ENCODE measurements around the gene MYBL2.
A peak's percentile ranks its signal among the peaks of the same experiment; 100 is the strongest.

The MYBL2 gene

GRCh38 chr20:43681991-43682410 lies 15.1 kb downstream of the MYBL2 start:
- in situ Hi-C loops (cut with MboI; ENCODE audit: low sequenced_read_pairs, unreplicated experiment): loop anchor here (25.0 kb wide), 1 partner anchor 145 kb away; no protein-coding TSS in a partner anchor
- TF ChIP-seq CTCF (IDR thresholded peaks at IDR 0.05; ENCODE audit: borderline replicate concordance, control extremely low read depth, extremely low read depth, insufficient read depth, missing control alignments): no peak
- peak; percentile 81 for DNase-seq (ENCODE audit: low spot score)

GRCh38 chr20:43682446-43682845 lies 15.5 kb downstream of the MYBL2 start:
- in situ Hi-C loops (cut with MboI; ENCODE audit: low sequenced_read_pairs, unreplicated experiment): loop anchor here (25.0 kb wide), 1 partner anchor 145 kb away; no protein-coding TSS in a partner anchor
- TF ChIP-seq CTCF (IDR thresholded peaks at IDR 0.05; ENCODE audit: borderline replicate concordance, control extremely low read depth, extremely low read depth, insufficient read depth, missing control alignments): no peak
- DNase-seq (ENCODE audit: low spot score): no peak

- TF ChIP-seq CTCF (IDR thresholded peaks at IDR 0.05; ENCODE audit: borderline replicate concordance, control extremely low read depth, extremely low read depth, insufficient read depth, missing control alignments): no peak
- in situ Hi-C loops (cut with MboI; ENCODE audit: low sequenced_read_pairs, unreplicated experiment): loop anchor here (25.0 kb wide), 1 partner anchor 150 kb away; no protein-coding TSS in a partner anchor
- no peak for DNase-seq (ENCODE audit: low spot score)
Observed at GRCh38 chr20:43686820-43687219, 19.9 kb downstream of the MYBL2 start.

- TF ChIP-seq CTCF (IDR thresholded peaks at IDR 0.05; ENCODE audit: borderline replicate concordance, control extremely low read depth, extremely low read depth, insufficient read depth, missing control alignments): no peak
- in situ Hi-C loops (cut with MboI; ENCODE audit: low sequenced_read_pairs, unreplicated experiment): loop anchor here (25.0 kb wide), 1 partner anchor 152 kb away; no protein-coding TSS in a partner anchor
- no peak for DNase-seq (ENCODE audit: low spot score)
Observed at GRCh38 chr20:43689165-43689564, 22.3 kb downstream of the MYBL2 start.

GRCh38 chr20:43690943-43691598 lies 24.2 kb downstream of the MYBL2 start:
- in situ Hi-C loops (cut with MboI; ENCODE audit: low sequenced_read_pairs, unreplicated experiment): loop anchor here (25.0 kb wide), 1 partner anchor 154 kb away; no protein-coding TSS in a partner anchor
- TF ChIP-seq CTCF (IDR thresholded peaks at IDR 0.05; ENCODE audit: borderline replicate concordance, control extremely low read depth, extremely low read depth, insufficient read depth, missing control alignments): no peak
- no peak for DNase-seq (ENCODE audit: low spot score)

GRCh38 chr20:43691928-43692524 lies 25.1 kb downstream of the MYBL2 start:
- peak; percentile 81 for DNase-seq (ENCODE audit: low spot score)
- peak; percentile 54 for TF ChIP-seq CTCF (IDR thresholded peaks at IDR 0.05; ENCODE audit: borderline replicate concordance, control extremely low read depth, extremely low read depth, insufficient read depth, missing control alignments)
- in situ Hi-C loops (cut with MboI; ENCODE audit: low sequenced_read_pairs, unreplicated experiment): loop anchor here (25.0 kb wide), 1 partner anchor 155 kb away; no protein-coding TSS in a partner anchor

All from GM13976 (cell line).